ENCODE data around the gene OLFML1.

The OLFML1 gene

GRCh38 chr11:7532405-7533145 is 47.3 kb downstream of the OLFML1 start:
- Histone ChIP-seq H3K27me3 (ENCODE audit: control insufficient read depth in 1 of 2, insufficient read depth in 2 of 2, low read length in 2 of 2) (peaks cover 0 to 3% of the 10 kb centered on the region in 2 donors), H3K9me3 (ENCODE audit: control insufficient read depth in 2 of 2, low read length in 2 of 2) (no peaks in the 10 kb centered on the region), H3K27ac (ENCODE audit: low read length) (no peak overlapping the region), H3K36me3 (ENCODE audit: control insufficient read depth in 2 of 2, insufficient read depth in 2 of 2, low read length in 2 of 2) (no peaks in the 10 kb centered on the region), H3K9ac (ENCODE audit: low read length in 2 of 2) (no peak overlapping the region), H3K4me1 (ENCODE audit: control insufficient read depth, insufficient read depth, low read length) (peaks cover 3% of the 10 kb centered on the region), H3K4me3 (ENCODE audit: low read length in 2 of 2) (no peak overlapping the region)

- H3K27me3 ChIP-seq (ENCODE audit: control insufficient read depth in 1 of 2, insufficient read depth in 2 of 2, low read length in 2 of 2), result peaks cover 0 to 3% of the 10 kb centered on the region in 2 donors
- no peaks in the 10 kb centered on the region for H3K9me3 ChIP-seq (ENCODE audit: control insufficient read depth in 2 of 2, low read length in 2 of 2)
- peaks cover 8% of the 10 kb centered on the region for H3K4me1 ChIP-seq (ENCODE audit: control insufficient read depth, insufficient read depth, low read length)
- no peak overlapping the region for H3K27ac ChIP-seq (ENCODE audit: low read length)
- no peaks in the 10 kb centered on the region for H3K36me3 ChIP-seq (ENCODE audit: control insufficient read depth in 2 of 2, insufficient read depth in 2 of 2, low read length in 2 of 2)
- no peak overlapping the region for H3K4me3 ChIP-seq (ENCODE audit: low read length in 2 of 2)
- H3K9ac ChIP-seq (ENCODE audit: low read length in 2 of 2), result no peak overlapping the region
Observed at GRCh38 chr11:7533199-7534041, 48.1 kb downstream of the OLFML1 start.

- no peak overlapping the region for H3K4me3 ChIP-seq (ENCODE audit: low read length in 2 of 2)
- H3K9ac ChIP-seq (ENCODE audit: low read length in 2 of 2), result no peak overlapping the region
- H3K36me3 ChIP-seq (ENCODE audit: control insufficient read depth in 2 of 2, insufficient read depth in 2 of 2, low read length in 2 of 2), result no peaks in the 10 kb centered on the region
- H3K9me3 ChIP-seq (ENCODE audit: control insufficient read depth in 2 of 2, low read length in 2 of 2), result no peaks in the 10 kb centered on the region
- H3K4me1 ChIP-seq (ENCODE audit: control insufficient read depth, insufficient read depth, low read length), result peaks cover 8% of the 10 kb centered on the region
- H3K27me3 ChIP-seq (ENCODE audit: control insufficient read depth in 1 of 2, insufficient read depth in 2 of 2, low read length in 2 of 2), result peaks cover 0 to 3% of the 10 kb centered on the region in 2 donors
- H3K27ac ChIP-seq (ENCODE audit: low read length), result no peak overlapping the region
Observed at GRCh38 chr11:7534042-7534378, 48.7 kb downstream of the OLFML1 start.

GRCh38 chr11:7536100-7536499 is 50.8 kb downstream of the OLFML1 start:
- Histone ChIP-seq H3K36me3 (ENCODE audit: control insufficient read depth in 2 of 2, insufficient read depth in 2 of 2, low read length in 2 of 2) (no peaks in the 10 kb centered on the region), H3K27me3 (ENCODE audit: control insufficient read depth in 1 of 2, insufficient read depth in 2 of 2, low read length in 2 of 2) (peaks cover 0 to 3% of the 10 kb centered on the region in 2 donors), H3K27ac (ENCODE audit: low read length) (no peak overlapping the region), H3K4me1 (ENCODE audit: control insufficient read depth, insufficient read depth, low read length) (peaks cover 8% of the 10 kb centered on the region), H3K9ac (ENCODE audit: low read length in 2 of 2) (no peak overlapping the region), H3K4me3 (ENCODE audit: low read length in 2 of 2) (no peak overlapping the region), H3K9me3 (ENCODE audit: control insufficient read depth in 2 of 2, low read length in 2 of 2) (no peaks in the 10 kb centered on the region)

DNA sequence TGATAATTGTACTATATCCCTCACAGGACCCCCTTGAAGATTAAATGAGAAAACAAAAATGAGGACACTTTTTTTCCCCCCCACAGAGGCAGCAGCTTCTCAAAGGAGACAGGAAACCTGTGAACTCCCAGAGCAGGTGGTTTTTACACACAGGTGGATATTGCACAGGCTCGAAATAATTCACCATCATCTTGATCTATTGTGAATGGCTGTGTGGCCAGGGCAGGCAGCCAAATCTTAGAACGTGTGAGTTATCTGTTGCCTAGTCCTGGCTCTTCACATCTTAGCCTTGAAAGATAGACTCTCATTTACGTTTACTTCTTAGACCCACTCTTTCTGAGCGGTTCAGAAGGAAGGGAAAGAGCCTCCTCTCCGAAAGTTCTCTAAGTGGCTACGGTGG is 52.0 kb downstream of the OLFML1 start:
- H3K27ac ChIP-seq (ENCODE audit: low read length), result no peak overlapping the region
- no peak overlapping the region for H3K9ac ChIP-seq (ENCODE audit: low read length in 2 of 2)
- H3K27me3 ChIP-seq (ENCODE audit: control insufficient read depth in 1 of 2, insufficient read depth in 2 of 2, low read length in 2 of 2), result peaks cover 0 to 3% of the 10 kb centered on the region in 2 donors
- no peak overlapping the region for H3K4me3 ChIP-seq (ENCODE audit: low read length in 2 of 2)
- H3K36me3 ChIP-seq (ENCODE audit: control insufficient read depth in 2 of 2, insufficient read depth in 2 of 2, low read length in 2 of 2), result no peaks in the 10 kb centered on the region
- H3K9me3 ChIP-seq (ENCODE audit: control insufficient read depth in 2 of 2, low read length in 2 of 2), result no peaks in the 10 kb centered on the region
- peaks cover 8% of the 10 kb centered on the region for H3K4me1 ChIP-seq (ENCODE audit: control insufficient read depth, insufficient read depth, low read length)

- Histone ChIP-seq H3K9ac (ENCODE audit: low read length in 2 of 2) (no peak overlapping the region), H3K4me1 (ENCODE audit: control insufficient read depth, insufficient read depth, low read length) (peaks cover 5% of the 10 kb centered on the region), H3K27me3 (ENCODE audit: control insufficient read depth in 1 of 2, insufficient read depth in 2 of 2, low read length in 2 of 2) (peaks cover 0 to 3% of the 10 kb centered on the region in 2 donors), H3K4me3 (ENCODE audit: low read length in 2 of 2) (peak overlapping the region in 1 of 2 donors; percentile 8), H3K9me3 (ENCODE audit: control insufficient read depth in 2 of 2, low read length in 2 of 2) (no peaks in the 10 kb centered on the region), H3K27ac (ENCODE audit: low read length) (no peak overlapping the region), H3K36me3 (ENCODE audit: control insufficient read depth in 2 of 2, insufficient read depth in 2 of 2, low read length in 2 of 2) (no peaks in the 10 kb centered on the region)
Observed at GRCh38 chr11:7538031-7538430, 52.7 kb downstream of the OLFML1 start.

DNA sequence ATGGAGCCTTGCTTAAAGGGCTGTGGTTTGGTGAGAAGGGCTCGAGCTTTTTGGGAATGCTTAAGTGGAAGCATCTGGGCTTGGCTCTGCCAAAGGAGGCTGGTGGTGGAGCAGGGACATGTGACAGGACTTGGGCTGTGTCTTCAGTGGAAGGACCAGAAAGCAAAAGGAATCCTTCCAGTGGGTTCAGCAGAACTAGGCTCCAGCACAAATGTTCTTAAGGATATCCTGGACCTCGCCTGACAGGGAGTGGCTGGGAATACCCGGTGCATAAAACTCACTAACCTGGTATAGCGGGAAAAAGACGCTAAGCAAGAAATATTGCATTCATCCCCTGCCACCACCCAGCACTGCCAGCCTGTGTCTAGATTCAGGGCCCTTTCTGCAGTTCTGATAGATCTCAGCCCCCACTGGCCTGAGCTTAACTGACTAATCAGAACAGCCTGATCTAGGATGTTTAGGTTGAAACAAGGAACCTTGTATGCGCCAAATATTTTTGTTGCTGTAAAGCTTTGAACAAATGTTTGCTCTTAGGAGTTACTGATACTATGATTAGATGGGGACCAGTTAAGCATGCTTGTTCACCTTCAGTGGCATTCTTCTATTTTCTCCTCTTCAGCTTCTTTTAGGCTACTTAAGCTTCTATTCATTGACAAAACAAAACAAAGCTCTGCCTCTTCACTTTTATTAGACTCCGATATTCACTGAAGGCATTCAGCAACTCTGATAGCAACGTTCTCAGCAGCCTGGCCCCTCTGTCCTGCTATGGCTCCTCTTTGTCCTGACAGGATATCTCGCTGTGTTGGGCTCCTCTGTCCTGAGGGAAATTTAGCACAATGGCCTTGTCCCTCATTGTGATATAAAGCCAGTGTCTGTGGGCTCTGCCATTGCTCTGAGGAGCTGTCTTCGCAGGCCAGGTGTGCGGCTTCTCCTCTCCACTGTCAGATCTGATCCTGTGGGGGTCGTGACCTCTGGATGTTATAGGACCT is 53.5 kb downstream of the OLFML1 start:
- H3K36me3 ChIP-seq (ENCODE audit: control insufficient read depth in 2 of 2, insufficient read depth in 2 of 2, low read length in 2 of 2), result no peaks in the 10 kb centered on the region
- peaks cover 5% of the 10 kb centered on the region for H3K4me1 ChIP-seq (ENCODE audit: control insufficient read depth, insufficient read depth, low read length)
- H3K27me3 ChIP-seq (ENCODE audit: control insufficient read depth in 1 of 2, insufficient read depth in 2 of 2, low read length in 2 of 2), result peaks cover 0 to under 1% of the 10 kb centered on the region in 2 donors
- peak overlapping the region in 1 of 2 donors; percentile 22 for H3K4me3 ChIP-seq (ENCODE audit: low read length in 2 of 2)
- H3K9me3 ChIP-seq (ENCODE audit: control insufficient read depth in 2 of 2, low read length in 2 of 2), result no peaks in the 10 kb centered on the region
- H3K27ac ChIP-seq (ENCODE audit: low read length), result no peak overlapping the region
- no peak overlapping the region for H3K9ac ChIP-seq (ENCODE audit: low read length in 2 of 2)

- Histone ChIP-seq H3K9me3 (ENCODE audit: control insufficient read depth in 2 of 2, low read length in 2 of 2) (no peaks in the 10 kb centered on the region), H3K36me3 (ENCODE audit: control insufficient read depth in 2 of 2, insufficient read depth in 2 of 2, low read length in 2 of 2) (no peaks in the 10 kb centered on the region), H3K27me3 (ENCODE audit: control insufficient read depth in 1 of 2, insufficient read depth in 2 of 2, low read length in 2 of 2) (no peaks in the 10 kb centered on the region), H3K4me1 (ENCODE audit: control insufficient read depth, insufficient read depth, low read length) (peaks cover 5% of the 10 kb centered on the region), H3K4me3 (ENCODE audit: low read length in 2 of 2) (no peak overlapping the region), H3K9ac (ENCODE audit: low read length in 2 of 2) (no peak overlapping the region), H3K27ac (ENCODE audit: low read length) (no peak overlapping the region)
Observed at GRCh38 chr11:7540830-7541555, 55.7 kb downstream of the OLFML1 start.

GRCh38 chr11:7543302-7543701 is 58.0 kb downstream of the OLFML1 start:
- no peak overlapping the region for H3K9ac ChIP-seq (ENCODE audit: low read length in 2 of 2)
- no peaks in the 10 kb centered on the region for H3K4me1 ChIP-seq (ENCODE audit: control insufficient read depth, insufficient read depth, low read length)
- no peaks in the 10 kb centered on the region for H3K9me3 ChIP-seq (ENCODE audit: control insufficient read depth in 2 of 2, low read length in 2 of 2)
- no peak overlapping the region for H3K4me3 ChIP-seq (ENCODE audit: low read length in 2 of 2)
- H3K27ac ChIP-seq (ENCODE audit: low read length), result no peak overlapping the region
- no peaks in the 10 kb centered on the region for H3K36me3 ChIP-seq (ENCODE audit: control insufficient read depth in 2 of 2, insufficient read depth in 2 of 2, low read length in 2 of 2)
- no peaks in the 10 kb centered on the region for H3K27me3 ChIP-seq (ENCODE audit: control insufficient read depth in 1 of 2, insufficient read depth in 2 of 2, low read length in 2 of 2)

DNA sequence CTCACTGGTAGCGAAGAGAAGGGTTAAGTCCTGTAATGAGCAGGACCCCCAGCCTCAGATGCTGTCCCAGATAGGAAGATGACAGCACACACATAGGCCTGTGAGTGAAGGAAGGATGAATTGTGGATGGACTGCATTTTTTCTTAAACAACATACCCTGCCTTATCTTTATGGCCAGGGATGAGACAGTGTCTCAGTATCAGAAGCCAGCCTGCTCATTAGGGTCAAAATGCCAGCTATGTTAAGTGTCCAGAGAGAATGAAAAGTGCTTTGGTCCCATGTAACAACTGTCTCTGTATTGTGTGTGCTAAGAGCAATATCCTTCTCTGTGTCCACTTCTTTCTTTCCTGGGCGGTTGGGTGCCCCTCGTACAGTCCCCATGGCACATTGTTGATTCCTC is 58.7 kb downstream of the OLFML1 start:
- H3K27ac ChIP-seq (ENCODE audit: low read length), result no peak overlapping the region
- H3K9me3 ChIP-seq (ENCODE audit: control insufficient read depth in 2 of 2, low read length in 2 of 2), result no peaks in the 10 kb centered on the region
- H3K27me3 ChIP-seq (ENCODE audit: control insufficient read depth in 1 of 2, insufficient read depth in 2 of 2, low read length in 2 of 2), result no peaks in the 10 kb centered on the region
- no peak overlapping the region for H3K9ac ChIP-seq (ENCODE audit: low read length in 2 of 2)
- H3K4me1 ChIP-seq (ENCODE audit: control insufficient read depth, insufficient read depth, low read length), result no peaks in the 10 kb centered on the region
- no peak overlapping the region for H3K4me3 ChIP-seq (ENCODE audit: low read length in 2 of 2)
- no peaks in the 10 kb centered on the region for H3K36me3 ChIP-seq (ENCODE audit: control insufficient read depth in 2 of 2, insufficient read depth in 2 of 2, low read length in 2 of 2)
